PC-9 (cell line): ENCODE results near the gene MYO1E.

ENCODE experiments used
- EZH2 ChIP-seq: fragments of 200-600 bp; sonication (generic); IDR thresholded peaks from 2 replicates; pipeline ENCODE4 v1.8.0; 2017; ENCODE audit warnings: antibody characterized with exemption, low read depth
- TF ChIP-seq, protein P1 (sequence below): fragments of 200-600 bp; sonication (generic); conservative IDR thresholded peaks from 2 replicates; pipeline ENCODE4 v1.6.1; 2017; ENCODE audit warnings: mixed run types, antibody characterized with exemption, mild to moderate bottlenecking, moderate library complexity

DNA sequence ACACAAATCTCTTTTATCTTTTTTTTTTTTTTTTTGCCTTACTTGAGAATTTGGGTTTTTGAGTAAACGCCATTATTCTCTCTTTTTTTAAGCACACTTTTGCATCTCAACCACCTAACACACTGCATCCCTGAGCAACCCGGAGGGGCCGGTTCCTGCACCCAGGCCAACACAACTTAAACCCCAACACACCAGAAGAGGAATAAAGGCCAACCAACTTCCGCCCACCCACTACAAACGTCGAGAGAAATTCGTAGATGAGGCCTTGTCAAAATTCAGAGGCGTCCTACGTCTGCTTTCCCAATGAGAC, 268.1 kb downstream of the MYO1E start:
- TF ChIP-seq, protein P1, sequence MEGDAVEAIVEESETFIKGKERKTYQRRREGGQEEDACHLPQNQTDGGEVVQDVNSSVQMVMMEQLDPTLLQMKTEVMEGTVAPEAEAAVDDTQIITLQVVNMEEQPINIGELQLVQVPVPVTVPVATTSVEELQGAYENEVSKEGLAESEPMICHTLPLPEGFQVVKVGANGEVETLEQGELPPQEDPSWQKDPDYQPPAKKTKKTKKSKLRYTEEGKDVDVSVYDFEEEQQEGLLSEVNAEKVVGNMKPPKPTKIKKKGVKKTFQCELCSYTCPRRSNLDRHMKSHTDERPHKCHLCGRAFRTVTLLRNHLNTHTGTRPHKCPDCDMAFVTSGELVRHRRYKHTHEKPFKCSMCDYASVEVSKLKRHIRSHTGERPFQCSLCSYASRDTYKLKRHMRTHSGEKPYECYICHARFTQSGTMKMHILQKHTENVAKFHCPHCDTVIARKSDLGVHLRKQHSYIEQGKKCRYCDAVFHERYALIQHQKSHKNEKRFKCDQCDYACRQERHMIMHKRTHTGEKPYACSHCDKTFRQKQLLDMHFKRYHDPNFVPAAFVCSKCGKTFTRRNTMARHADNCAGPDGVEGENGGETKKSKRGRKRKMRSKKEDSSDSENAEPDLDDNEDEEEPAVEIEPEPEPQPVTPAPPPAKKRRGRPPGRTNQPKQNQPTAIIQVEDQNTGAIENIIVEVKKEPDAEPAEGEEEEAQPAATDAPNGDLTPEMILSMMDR = no peak
- no peak for TF ChIP-seq EZH2
